Measurements from ENCODE around the gene SCRT2. TPM values are rescaled to one million over a fixed set of nuclear protein-coding genes. Genes with fewer than 3 reads are reported as not detected.

SCRT2 gene
- total RNA-seq, 1 donor = not detected

- no peak for TF ChIP-seq CTCF (IDR thresholded peaks at IDR 0.05; ENCODE audit: extremely low read depth, low read depth, low read length)
- Histone ChIP-seq H2AFZ (ENCODE audit: low read length) (no peak overlapping the region), H3K9me3 (ENCODE audit: low read depth, low read length) (no peaks in the 10 kb centered on the region), H3K79me2 (ENCODE audit: insufficient read depth, low read length) (no peaks in the 10 kb centered on the region), H3K27ac (ENCODE audit: low read depth, low read length) (no peak overlapping the region), H3K4me1 (ENCODE audit: insufficient read depth, low read length) (no peaks in the 10 kb centered on the region), H3K4me2 (ENCODE audit: insufficient read depth, low read length) (no peak overlapping the region), H3K36me3 (ENCODE audit: insufficient read depth, low read length) (no peaks in the 10 kb centered on the region), H3K4me3 (ENCODE audit: insufficient read depth, low read length) (no peak overlapping the region), H3K27me3 (ENCODE audit: insufficient read depth, low read length) (peaks cover 12% of the 10 kb centered on the region), H4K20me1 (ENCODE audit: insufficient read depth, low read length) (no peaks in the 10 kb centered on the region)
- DNase-seq (ENCODE audit: insufficient read length, low spot score, missing footprints) = peak; percentile 37
Measured at GRCh38 chr20:717271-717670, 41.7 kb upstream of the SCRT2 start.

DNA sequence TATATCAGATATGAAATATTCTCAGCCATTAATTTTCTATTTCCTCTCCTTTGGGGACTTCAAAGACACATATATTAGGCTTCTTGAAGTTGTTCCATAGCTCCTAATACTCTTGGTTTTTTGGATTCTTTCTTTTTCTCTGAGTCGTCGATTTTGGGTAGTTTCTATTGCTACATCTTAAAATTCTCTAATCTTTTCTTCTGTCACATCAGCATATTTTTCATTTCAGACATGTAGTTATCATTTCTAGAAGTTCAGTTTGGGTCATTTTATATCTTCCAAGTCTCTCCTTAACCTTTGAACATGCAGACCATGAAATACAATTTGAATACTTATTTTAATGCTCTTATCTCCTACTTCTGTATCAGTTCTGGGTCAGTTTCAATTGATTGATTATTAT is 38.9 kb upstream of the SCRT2 start:
- Histone ChIP-seq H3K27me3 (ENCODE audit: insufficient read depth, low read length) (peaks cover 25% of the 10 kb centered on the region), H3K27ac (ENCODE audit: low read depth, low read length) (no peak overlapping the region), H3K36me3 (ENCODE audit: insufficient read depth, low read length) (no peaks in the 10 kb centered on the region), H3K79me2 (ENCODE audit: insufficient read depth, low read length) (no peaks in the 10 kb centered on the region), H3K4me2 (ENCODE audit: insufficient read depth, low read length) (no peak overlapping the region), H3K9me3 (ENCODE audit: low read depth, low read length) (no peaks in the 10 kb centered on the region), H2AFZ (ENCODE audit: low read length) (no peak overlapping the region), H3K4me1 (ENCODE audit: insufficient read depth, low read length) (no peaks in the 10 kb centered on the region), H4K20me1 (ENCODE audit: insufficient read depth, low read length) (no peaks in the 10 kb centered on the region), H3K4me3 (ENCODE audit: insufficient read depth, low read length) (no peak overlapping the region)
- no peak for DNase-seq (ENCODE audit: insufficient read length, low spot score, missing footprints)
- no peak for TF ChIP-seq CTCF (IDR thresholded peaks at IDR 0.05; ENCODE audit: extremely low read depth, low read depth, low read length)

- Histone ChIP-seq H3K4me3 (ENCODE audit: insufficient read depth, low read length) (no peak overlapping the region), H3K27ac (ENCODE audit: low read depth, low read length) (no peak overlapping the region), H3K79me2 (ENCODE audit: insufficient read depth, low read length) (no peaks in the 10 kb centered on the region), H3K4me1 (ENCODE audit: insufficient read depth, low read length) (no peaks in the 10 kb centered on the region), H3K36me3 (ENCODE audit: insufficient read depth, low read length) (no peaks in the 10 kb centered on the region), H3K4me2 (ENCODE audit: insufficient read depth, low read length) (no peak overlapping the region), H3K27me3 (ENCODE audit: insufficient read depth, low read length) (peaks cover 35% of the 10 kb centered on the region), H3K9me3 (ENCODE audit: low read depth, low read length) (peaks cover 6% of the 10 kb centered on the region), H2AFZ (ENCODE audit: low read length) (no peak overlapping the region), H4K20me1 (ENCODE audit: insufficient read depth, low read length) (no peaks in the 10 kb centered on the region)
- peak; percentile 48 for DNase-seq (ENCODE audit: insufficient read length, low spot score, missing footprints)
- TF ChIP-seq CTCF (IDR thresholded peaks at IDR 0.05; ENCODE audit: extremely low read depth, low read depth, low read length) = no peak
Measured at GRCh38 chr20:711576-711975, 36.0 kb upstream of the SCRT2 start.

DNA sequence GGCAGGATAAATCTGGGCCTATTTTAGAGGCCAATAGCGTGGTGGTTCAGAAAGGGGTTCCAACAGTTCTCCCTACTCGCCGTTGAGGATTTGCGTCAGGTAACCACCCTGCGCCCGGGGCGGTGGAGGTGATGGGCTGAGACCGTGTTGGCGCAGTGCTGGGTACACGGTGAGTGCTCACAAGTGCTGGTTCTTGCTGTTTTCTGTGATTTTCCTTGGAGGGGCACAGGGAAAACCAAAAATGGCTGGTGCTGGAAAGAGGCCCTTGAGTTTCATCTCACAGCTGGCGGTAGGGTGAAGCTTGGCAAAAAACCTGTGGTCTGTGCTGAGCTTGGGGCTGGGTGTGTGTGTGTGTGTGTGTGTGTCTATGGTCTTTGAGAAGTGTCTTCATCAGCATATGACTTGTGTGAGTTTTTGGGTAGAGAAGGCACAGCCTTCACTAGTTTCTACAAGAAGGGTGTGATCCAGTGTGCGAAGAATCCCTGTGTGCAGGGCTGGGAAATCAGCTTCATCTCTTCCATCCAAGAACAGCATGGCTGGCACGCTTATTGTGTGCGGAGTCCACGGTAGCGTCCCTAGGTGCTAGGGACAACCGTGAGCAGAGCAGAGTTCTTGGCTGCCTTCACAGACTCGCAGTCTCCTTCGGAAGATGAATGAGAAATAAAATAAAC is 35.3 kb upstream of the SCRT2 start:
- Histone ChIP-seq H3K79me2 (ENCODE audit: insufficient read depth, low read length) (no peaks in the 10 kb centered on the region), H3K27me3 (ENCODE audit: insufficient read depth, low read length) (peaks cover 35% of the 10 kb centered on the region), H2AFZ (ENCODE audit: low read length) (no peak overlapping the region), H3K4me3 (ENCODE audit: insufficient read depth, low read length) (no peak overlapping the region), H4K20me1 (ENCODE audit: insufficient read depth, low read length) (no peaks in the 10 kb centered on the region), H3K27ac (ENCODE audit: low read depth, low read length) (no peak overlapping the region), H3K9me3 (ENCODE audit: low read depth, low read length) (peaks cover 6% of the 10 kb centered on the region), H3K4me2 (ENCODE audit: insufficient read depth, low read length) (no peak overlapping the region), H3K36me3 (ENCODE audit: insufficient read depth, low read length) (no peaks in the 10 kb centered on the region), H3K4me1 (ENCODE audit: insufficient read depth, low read length) (no peaks in the 10 kb centered on the region)
- no peak for TF ChIP-seq CTCF (IDR thresholded peaks at IDR 0.05; ENCODE audit: extremely low read depth, low read depth, low read length)
- DNase-seq (ENCODE audit: insufficient read length, low spot score, missing footprints) = peak; percentile 56

All from osteoblast (primary cell).